HepG2 (cell line): Measurements from ENCODE around the gene RPP25L. TPM values are rescaled to one million over a fixed set of nuclear protein-coding genes. Genes with fewer than 3 reads are reported as not detected.

Experiments used
- ATF1 ChIP-seq: IDR thresholded peaks from 2 replicates; pipeline ENCODE4 v1.6.1; 2016; ENCODE audit warnings: mild to moderate bottlenecking, control low read depth
- MAFK ChIP-seq, 2 experiments: IDR thresholded peaks in 1 of 2; conservative IDR thresholded peaks in 1 of 2; 2 replicates each; pipeline ENCODE4 v1.6.1; 2011; ENCODE audit warnings: improper control_type of control experiment in 2 of 2, low read length in 2 of 2
- MBD4 ChIP-seq: IDR thresholded peaks from 2 replicates; pipeline ENCODE4 v1.6.1; 2012; ENCODE audit warnings: low read length, inconsistent platforms, borderline replicate concordance
- NCOA1 ChIP-seq: sonication (generic); formaldehyde crosslinking; IDR thresholded peaks from 2 replicates; pipeline ENCODE4 v1.9.0; 2021; ENCODE audit warnings: missing genetic modification reagents
- PRPF4 ChIP-seq: fragments of 200-400 bp; formaldehyde crosslinking; IDR thresholded peaks from 2 replicates; pipeline ENCODE4 v1.6.1; 2016; ENCODE audit warnings: low read length, low read depth; ENCODE audit not compliant: poor library complexity, severe bottlenecking
- RFXANK ChIP-seq: IDR thresholded peaks from 2 replicates; pipeline ENCODE4 v1.6.1; 2016
- SAP130 ChIP-seq: IDR thresholded peaks from 2 replicates; pipeline ENCODE4 v1.6.1; 2016; ENCODE audit warnings: low read depth
- SP1 ChIP-seq, 2 experiments: fragments of 450-650 bp in 1 of 2; sonication (generic) in 1 of 2; formaldehyde crosslinking in 1 of 2; IDR thresholded peaks; 2 replicates each; pipeline versions ENCODE4 v1.4.0 to v1.6.1; 2016 to 2020; ENCODE audit warnings: missing genetic modification reagents in 1 of 2
- TARDBP ChIP-seq: sonication (generic); formaldehyde crosslinking; IDR thresholded peaks from 2 replicates; pipeline ENCODE4 v1.8.0; 2022; ENCODE audit warnings: mild to moderate bottlenecking, missing genetic modification reagents
- ZBTB21 ChIP-seq: sonication (generic); formaldehyde crosslinking; IDR thresholded peaks from 2 replicates; pipeline ENCODE4 v1.4.0; 2020; ENCODE audit warnings: missing genetic modification reagents
- ZNF143 ChIP-seq: sonication (generic); formaldehyde crosslinking; IDR thresholded peaks from 2 replicates; pipeline ENCODE4 v1.4.0; 2020; ENCODE audit warnings: missing genetic modification reagents
- ZNF660 ChIP-seq: sonication (generic); formaldehyde crosslinking; IDR thresholded peaks from 2 replicates; pipeline ENCODE4 v1.5.1; 2020; ENCODE audit warnings: mild to moderate bottlenecking, low read depth, missing genetic modification reagents, borderline replicate concordance
- ZSCAN25 ChIP-seq: sonication (generic); formaldehyde crosslinking; IDR thresholded peaks from 2 replicates; pipeline ENCODE4 v1.8.0; 2022; ENCODE audit warnings: mild to moderate bottlenecking, missing genetic modification reagents
- polyA plus RNA-seq, 8 experiments: library from polyadenylated mRNA; depleted of rRNA in 3 of 8; stranded (reverse) in 7 of 8; unstranded in 1 of 8; fragments of >200 nt; fragmentation: Illumina TruSeq in 4 of 8; extraction: Trizol in 4 of 8; gene quantifications; 2 replicates each; pipeline versions ENCODE4 v1.2.1 to v1.2.3, GENCODE V29; 2011 to 2016; ENCODE audit warnings: low read depth in 4 of 8, missing spikeins in 1 of 8, mixed read lengths in 1 of 8; ENCODE audit not compliant: insufficient read depth in 1 of 8
- total RNA-seq, 5 experiments: library from RNA; depleted of rRNA; stranded (reverse); fragments of >200 nt; fragmentation: Illumina TruSeq; extraction: Trizol; gene quantifications; 2 replicates each; pipeline ENCODE4 v1.2.3, GENCODE V29; 2016; ENCODE audit warnings: low read depth in 1 of 5
- TF ChIP-seq, protein P1 (sequence below): sonication (generic); formaldehyde crosslinking; IDR thresholded peaks from 2 replicates; pipeline ENCODE4 v1.4.0; 2020; ENCODE audit warnings: missing genetic modification reagents
- TF ChIP-seq, protein P2 (sequence below): sonication (generic); formaldehyde crosslinking; conservative IDR thresholded peaks from 2 replicates; pipeline ENCODE4 v1.5.0; 2020; ENCODE audit warnings: missing genetic modification reagents
- TF ChIP-seq, protein P3 (sequence below): sonication (generic); formaldehyde crosslinking; IDR thresholded peaks from 2 replicates; pipeline ENCODE4 v1.5.1; 2020; ENCODE audit warnings: mild to moderate bottlenecking, missing genetic modification reagents, borderline replicate concordance
- TF ChIP-seq, protein P4 (sequence below): sonication (generic); formaldehyde crosslinking; IDR thresholded peaks from 2 replicates; pipeline ENCODE4 v1.5.0; 2020; ENCODE audit warnings: missing genetic modification reagents
- TF ChIP-seq, protein P5 (sequence below): sonication (generic); formaldehyde crosslinking; IDR thresholded peaks from 2 replicates; pipeline ENCODE4 v1.5.0; 2020; ENCODE audit warnings: missing genetic modification reagents

The RPP25L gene
- total and polyA plus RNA-seq, 2 of the 13 experiments (the other 11 are each of a cell fraction or from before 2014, with no cell fraction given): 24.5 to 27.3 TPM

DNA sequence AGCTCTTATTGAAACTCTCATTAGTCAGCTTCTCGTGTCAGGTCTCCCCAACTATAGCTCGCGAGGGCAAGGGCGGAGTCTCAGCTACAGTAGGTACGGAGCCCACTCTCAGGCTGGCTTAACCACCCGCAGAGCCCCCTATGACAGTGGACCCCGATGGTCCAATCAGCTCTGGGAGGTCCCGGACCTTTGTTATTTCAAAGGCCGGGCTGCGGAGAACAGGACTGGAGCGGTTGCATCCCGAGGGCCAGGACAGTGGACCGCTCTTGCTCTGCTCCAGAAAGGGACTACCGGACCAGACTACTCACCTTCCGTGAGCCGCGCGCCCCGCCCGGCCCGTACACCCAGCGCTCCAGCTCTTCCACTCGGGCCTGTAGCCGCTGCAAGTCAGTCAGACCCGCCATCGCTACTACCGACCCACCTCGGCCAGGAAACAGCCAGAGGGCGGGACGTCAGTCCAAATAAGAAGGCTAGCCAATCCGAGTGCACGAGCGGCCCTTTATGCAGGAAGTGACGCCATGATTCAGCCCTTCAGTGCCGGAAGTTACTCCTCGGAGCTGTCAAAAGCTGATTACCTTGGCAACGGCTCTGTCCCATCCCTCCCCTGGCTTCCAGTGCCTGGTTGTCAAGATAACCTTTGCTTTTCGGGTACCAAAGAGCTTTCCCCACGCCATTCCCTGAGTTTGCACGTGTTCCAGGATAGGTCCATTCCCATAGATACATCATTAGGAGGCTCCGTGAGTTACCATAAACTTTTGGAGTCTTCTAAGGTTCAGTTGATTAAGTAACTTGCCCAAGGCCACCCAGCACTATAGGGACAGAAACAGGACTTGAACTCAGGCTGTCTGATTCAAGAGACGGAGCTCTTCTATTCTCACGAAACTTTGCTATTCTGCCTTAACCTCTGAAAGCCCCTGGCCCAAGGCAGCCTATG is 8.4 kb upstream of the RPP25L start, which contains the start of gene DCTN3 (continued):
- TF ChIP-seq, protein P1, sequence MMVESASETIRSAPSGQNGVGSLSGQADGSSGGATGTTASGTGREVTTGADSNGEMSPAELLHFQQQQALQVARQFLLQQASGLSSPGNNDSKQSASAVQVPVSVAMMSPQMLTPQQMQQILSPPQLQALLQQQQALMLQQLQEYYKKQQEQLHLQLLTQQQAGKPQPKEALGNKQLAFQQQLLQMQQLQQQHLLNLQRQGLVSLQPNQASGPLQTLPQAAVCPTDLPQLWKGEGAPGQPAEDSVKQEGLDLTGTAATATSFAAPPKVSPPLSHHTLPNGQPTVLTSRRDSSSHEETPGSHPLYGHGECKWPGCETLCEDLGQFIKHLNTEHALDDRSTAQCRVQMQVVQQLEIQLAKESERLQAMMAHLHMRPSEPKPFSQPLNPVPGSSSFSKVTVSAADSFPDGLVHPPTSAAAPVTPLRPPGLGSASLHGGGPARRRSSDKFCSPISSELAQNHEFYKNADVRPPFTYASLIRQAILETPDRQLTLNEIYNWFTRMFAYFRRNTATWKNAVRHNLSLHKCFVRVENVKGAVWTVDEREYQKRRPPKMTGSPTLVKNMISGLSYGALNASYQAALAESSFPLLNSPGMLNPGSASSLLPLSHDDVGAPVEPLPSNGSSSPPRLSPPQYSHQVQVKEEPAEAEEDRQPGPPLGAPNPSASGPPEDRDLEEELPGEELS (CRISPR knock-in tag): no peak
- TF ChIP-seq ZSCAN25 (CRISPR knock-in tag) (no peak), PRPF4 (no peak), ZBTB21 (CRISPR knock-in tag) (peak; percentile 64), TARDBP (no peak), RFXANK (CRISPR knock-in tag) (no peak), ZNF660 (CRISPR knock-in tag) (no peak), ATF1 (CRISPR knock-in tag) (peak; percentile 86), ZNF143 (peak; percentile 13; the same call in 1 of the 2 replicates), MAFK (conservative IDR thresholded peaks at IDR 0.05 in 1 of 2, IDR thresholded peaks at IDR 0.05 in 1 of 2; ENCODE audit: low read length in 2 of 2) (no peak), SP1 (IDR thresholded peaks at IDR 0.05) (no peak), SP1 (CRISPR knock-in tag; IDR thresholded peaks at IDR 0.05) (0 out of 2 replicates have a peak, but pooled peaks have one; percentile 28), NCOA1 (CRISPR knock-in tag) (no peak), MBD4 (no peak), SAP130 (CRISPR knock-in tag) (peak; percentile 95)
- TF ChIP-seq, protein P2, sequence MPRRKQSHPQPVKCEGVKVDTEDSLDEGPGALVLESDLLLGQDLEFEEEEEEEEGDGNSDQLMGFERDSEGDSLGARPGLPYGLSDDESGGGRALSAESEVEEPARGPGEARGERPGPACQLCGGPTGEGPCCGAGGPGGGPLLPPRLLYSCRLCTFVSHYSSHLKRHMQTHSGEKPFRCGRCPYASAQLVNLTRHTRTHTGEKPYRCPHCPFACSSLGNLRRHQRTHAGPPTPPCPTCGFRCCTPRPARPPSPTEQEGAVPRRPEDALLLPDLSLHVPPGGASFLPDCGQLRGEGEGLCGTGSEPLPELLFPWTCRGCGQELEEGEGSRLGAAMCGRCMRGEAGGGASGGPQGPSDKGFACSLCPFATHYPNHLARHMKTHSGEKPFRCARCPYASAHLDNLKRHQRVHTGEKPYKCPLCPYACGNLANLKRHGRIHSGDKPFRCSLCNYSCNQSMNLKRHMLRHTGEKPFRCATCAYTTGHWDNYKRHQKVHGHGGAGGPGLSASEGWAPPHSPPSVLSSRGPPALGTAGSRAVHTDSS (CRISPR knock-in tag): no peak
- TF ChIP-seq, protein P3, sequence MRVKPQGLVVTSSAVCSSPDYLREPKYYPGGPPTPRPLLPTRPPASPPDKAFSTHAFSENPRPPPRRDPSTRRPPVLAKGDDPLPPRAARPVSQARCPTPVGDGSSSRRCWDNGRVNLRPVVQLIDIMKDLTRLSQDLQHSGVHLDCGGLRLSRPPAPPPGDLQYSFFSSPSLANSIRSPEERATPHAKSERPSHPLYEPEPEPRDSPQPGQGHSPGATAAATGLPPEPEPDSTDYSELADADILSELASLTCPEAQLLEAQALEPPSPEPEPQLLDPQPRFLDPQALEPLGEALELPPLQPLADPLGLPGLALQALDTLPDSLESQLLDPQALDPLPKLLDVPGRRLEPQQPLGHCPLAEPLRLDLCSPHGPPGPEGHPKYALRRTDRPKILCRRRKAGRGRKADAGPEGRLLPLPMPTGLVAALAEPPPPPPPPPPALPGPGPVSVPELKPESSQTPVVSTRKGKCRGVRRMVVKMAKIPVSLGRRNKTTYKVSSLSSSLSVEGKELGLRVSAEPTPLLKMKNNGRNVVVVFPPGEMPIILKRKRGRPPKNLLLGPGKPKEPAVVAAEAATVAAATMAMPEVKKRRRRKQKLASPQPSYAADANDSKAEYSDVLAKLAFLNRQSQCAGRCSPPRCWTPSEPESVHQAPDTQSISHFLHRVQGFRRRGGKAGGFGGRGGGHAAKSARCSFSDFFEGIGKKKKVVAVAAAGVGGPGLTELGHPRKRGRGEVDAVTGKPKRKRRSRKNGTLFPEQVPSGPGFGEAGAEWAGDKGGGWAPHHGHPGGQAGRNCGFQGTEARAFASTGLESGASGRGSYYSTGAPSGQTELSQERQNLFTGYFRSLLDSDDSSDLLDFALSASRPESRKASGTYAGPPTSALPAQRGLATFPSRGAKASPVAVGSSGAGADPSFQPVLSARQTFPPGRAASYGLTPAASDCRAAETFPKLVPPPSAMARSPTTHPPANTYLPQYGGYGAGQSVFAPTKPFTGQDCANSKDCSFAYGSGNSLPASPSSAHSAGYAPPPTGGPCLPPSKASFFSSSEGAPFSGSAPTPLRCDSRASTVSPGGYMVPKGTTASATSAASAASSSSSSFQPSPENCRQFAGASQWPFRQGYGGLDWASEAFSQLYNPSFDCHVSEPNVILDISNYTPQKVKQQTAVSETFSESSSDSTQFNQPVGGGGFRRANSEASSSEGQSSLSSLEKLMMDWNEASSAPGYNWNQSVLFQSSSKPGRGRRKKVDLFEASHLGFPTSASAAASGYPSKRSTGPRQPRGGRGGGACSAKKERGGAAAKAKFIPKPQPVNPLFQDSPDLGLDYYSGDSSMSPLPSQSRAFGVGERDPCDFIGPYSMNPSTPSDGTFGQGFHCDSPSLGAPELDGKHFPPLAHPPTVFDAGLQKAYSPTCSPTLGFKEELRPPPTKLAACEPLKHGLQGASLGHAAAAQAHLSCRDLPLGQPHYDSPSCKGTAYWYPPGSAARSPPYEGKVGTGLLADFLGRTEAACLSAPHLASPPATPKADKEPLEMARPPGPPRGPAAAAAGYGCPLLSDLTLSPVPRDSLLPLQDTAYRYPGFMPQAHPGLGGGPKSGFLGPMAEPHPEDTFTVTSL (CRISPR knock-in tag): no peak
- TF ChIP-seq, protein P4, sequence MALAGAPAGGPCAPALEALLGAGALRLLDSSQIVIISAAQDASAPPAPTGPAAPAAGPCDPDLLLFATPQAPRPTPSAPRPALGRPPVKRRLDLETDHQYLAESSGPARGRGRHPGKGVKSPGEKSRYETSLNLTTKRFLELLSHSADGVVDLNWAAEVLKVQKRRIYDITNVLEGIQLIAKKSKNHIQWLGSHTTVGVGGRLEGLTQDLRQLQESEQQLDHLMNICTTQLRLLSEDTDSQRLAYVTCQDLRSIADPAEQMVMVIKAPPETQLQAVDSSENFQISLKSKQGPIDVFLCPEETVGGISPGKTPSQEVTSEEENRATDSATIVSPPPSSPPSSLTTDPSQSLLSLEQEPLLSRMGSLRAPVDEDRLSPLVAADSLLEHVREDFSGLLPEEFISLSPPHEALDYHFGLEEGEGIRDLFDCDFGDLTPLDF (CRISPR knock-in tag): no peak
- TF ChIP-seq, protein P5, sequence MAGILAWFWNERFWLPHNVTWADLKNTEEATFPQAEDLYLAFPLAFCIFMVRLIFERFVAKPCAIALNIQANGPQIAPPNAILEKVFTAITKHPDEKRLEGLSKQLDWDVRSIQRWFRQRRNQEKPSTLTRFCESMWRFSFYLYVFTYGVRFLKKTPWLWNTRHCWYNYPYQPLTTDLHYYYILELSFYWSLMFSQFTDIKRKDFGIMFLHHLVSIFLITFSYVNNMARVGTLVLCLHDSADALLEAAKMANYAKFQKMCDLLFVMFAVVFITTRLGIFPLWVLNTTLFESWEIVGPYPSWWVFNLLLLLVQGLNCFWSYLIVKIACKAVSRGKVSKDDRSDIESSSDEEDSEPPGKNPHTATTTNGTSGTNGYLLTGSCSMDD (CRISPR knock-in tag): no peak
